ENCODE data around the gene MRTFB. TPM values are rescaled to one million over a fixed set of nuclear protein-coding genes. Genes with fewer than 3 reads are reported as not detected.
"Not testable (repeated sequence)": the region's sequence is repeated elsewhere in the genome, so short reads cannot be mapped to it uniquely, and the experiment has no call there.

The MRTFB gene
- total and polyA plus RNA-seq, 4 donors: 6.2 to 108 (median 34.3) TPM

DNA sequence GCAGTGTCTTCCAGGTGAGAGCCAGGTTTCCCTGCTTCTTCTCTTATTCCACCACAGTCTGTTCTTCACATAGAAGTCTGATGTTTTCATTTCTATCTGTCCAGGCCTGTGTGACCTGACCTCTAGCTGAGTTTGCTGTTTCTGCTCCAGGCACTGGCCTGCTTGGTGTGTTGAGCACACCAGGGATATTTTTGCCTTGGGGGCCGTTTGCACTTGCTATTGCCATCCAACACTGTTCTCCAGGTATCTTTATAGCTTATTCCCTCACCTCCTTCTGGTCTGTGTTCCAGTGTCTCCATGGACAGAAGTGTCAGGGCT, 41.4 kb downstream of the MRTFB start:
- Histone ChIP-seq H3K4me3 (ENCODE audit: low read length in 2 of 2) (no peak overlapping the region), H3K36me3 (ENCODE audit: control insufficient read depth in 1 of 2, insufficient read depth in 2 of 2, low read length in 1 of 2) (no peaks in the 10 kb centered on the region), H3K27me3 (ENCODE audit: control insufficient read depth in 1 of 2, insufficient read depth in 2 of 2, low read length in 1 of 2) (no peaks in the 10 kb centered on the region), H3K27ac (ENCODE audit: low read depth in 1 of 2, low read length in 2 of 2) (no peak overlapping the region), H3K9me3 (ENCODE audit: control insufficient read depth, low read length) (no peaks in the 10 kb centered on the region), H3K4me1 (ENCODE audit: control insufficient read depth in 1 of 2, insufficient read depth in 2 of 2, low read length in 2 of 2) (no peaks in the 10 kb centered on the region)
- 10 to 14% methylated on average over 1 of the region's 1 CpG for WGBS, 2 donors
- ATAC-seq (ENCODE audit: low FRiP score): peak; percentile 24
- intact Hi-C loops (cut with DNase I): no loop called here
- DNase-seq: no peak

- Histone ChIP-seq H3K36me3 (ENCODE audit: control insufficient read depth in 1 of 2, insufficient read depth in 2 of 2, low read length in 1 of 2) (no peaks in the 10 kb centered on the region), H3K4me1 (ENCODE audit: control insufficient read depth in 1 of 2, insufficient read depth in 2 of 2, low read length in 2 of 2) (no peaks in the 10 kb centered on the region), H3K4me3 (ENCODE audit: low read length in 2 of 2) (no peak overlapping the region), H3K27ac (ENCODE audit: low read depth in 1 of 2, low read length in 2 of 2) (no peak overlapping the region), H3K27me3 (ENCODE audit: control insufficient read depth in 1 of 2, insufficient read depth in 2 of 2, low read length in 1 of 2) (no peaks in the 10 kb centered on the region), H3K9me3 (ENCODE audit: control insufficient read depth, low read length) (no peaks in the 10 kb centered on the region)
- WGBS, 2 donors: 94% methylated on average over 4 of the region's 4 CpGs
- DNase-seq (no peak), ATAC-seq (ENCODE audit: low FRiP score) (no peak)
- intact Hi-C loops (cut with DNase I): no loop called here
Observed at GRCh38 chr16:14113344-14113743, 42.2 kb downstream of the MRTFB start.

- Histone ChIP-seq H3K4me1 (ENCODE audit: control insufficient read depth in 1 of 2, insufficient read depth in 2 of 2, low read length in 2 of 2) (no peaks in the 10 kb centered on the region), H3K9me3 (ENCODE audit: control insufficient read depth, low read length) (peaks cover 1% of the 10 kb centered on the region), H3K27ac (ENCODE audit: low read depth in 1 of 2, low read length in 2 of 2) (no peak overlapping the region), H3K36me3 (ENCODE audit: control insufficient read depth in 1 of 2, insufficient read depth in 2 of 2, low read length in 1 of 2) (no peaks in the 10 kb centered on the region), H3K4me3 (ENCODE audit: low read length in 2 of 2) (no peak overlapping the region), H3K27me3 (ENCODE audit: control insufficient read depth in 1 of 2, insufficient read depth in 2 of 2, low read length in 1 of 2) (no peaks in the 10 kb centered on the region)
- WGBS, 2 donors: 89 to 96% methylated on average over 1 of the region's 1 CpG
- DNase-seq (no peak), ATAC-seq (ENCODE audit: low FRiP score) (no peak)
- intact Hi-C loops (cut with DNase I): no loop called here
Observed at GRCh38 chr16:14117051-14117450, 45.9 kb downstream of the MRTFB start.

- Histone ChIP-seq H3K27ac (ENCODE audit: low read depth in 1 of 2, low read length in 2 of 2) (no peak overlapping the region), H3K9me3 (ENCODE audit: control insufficient read depth, low read length) (peaks cover 1% of the 10 kb centered on the region), H3K4me3 (ENCODE audit: low read length in 2 of 2) (no peak overlapping the region), H3K36me3 (ENCODE audit: control insufficient read depth in 1 of 2, insufficient read depth in 2 of 2, low read length in 1 of 2) (no peaks in the 10 kb centered on the region), H3K27me3 (ENCODE audit: control insufficient read depth in 1 of 2, insufficient read depth in 2 of 2, low read length in 1 of 2) (no peaks in the 10 kb centered on the region), H3K4me1 (ENCODE audit: control insufficient read depth in 1 of 2, insufficient read depth in 2 of 2, low read length in 2 of 2) (no peaks in the 10 kb centered on the region)
- no peak for ATAC-seq (ENCODE audit: low FRiP score)
- no peak for DNase-seq
- intact Hi-C loops (cut with DNase I): no loop called here
- WGBS, 2 donors: 90 to 91% methylated on average over 4 of the region's 4 CpGs
Observed at GRCh38 chr16:14119799-14120198, 48.7 kb downstream of the MRTFB start.

- no peak overlapping the region for H3K27ac ChIP-seq (ENCODE audit: low read depth in 1 of 2, low read length in 2 of 2)
- H3K9me3 ChIP-seq (ENCODE audit: control insufficient read depth, low read length): peaks cover 1% of the 10 kb centered on the region
- ATAC-seq (ENCODE audit: low FRiP score) (no peak), DNase-seq (no peak)
- WGBS, 2 donors: 93% methylated on average over 4 of the region's 4 CpGs
- intact Hi-C loops (cut with DNase I): no loop called here
- H3K4me1 ChIP-seq (ENCODE audit: control insufficient read depth in 1 of 2, insufficient read depth in 2 of 2, low read length in 2 of 2): no peaks in the 10 kb centered on the region
- H3K36me3 ChIP-seq (ENCODE audit: control insufficient read depth in 1 of 2, insufficient read depth in 2 of 2, low read length in 1 of 2): no peaks in the 10 kb centered on the region
- H3K4me3 ChIP-seq (ENCODE audit: low read length in 2 of 2): no peak overlapping the region
- H3K27me3 ChIP-seq (ENCODE audit: control insufficient read depth in 1 of 2, insufficient read depth in 2 of 2, low read length in 1 of 2): no peaks in the 10 kb centered on the region
Observed at GRCh38 chr16:14120335-14120734, 49.2 kb downstream of the MRTFB start.

GRCh38 chr16:14121142-14121541, 50.0 kb downstream of the MRTFB start:
- Histone ChIP-seq H3K4me1 (ENCODE audit: control insufficient read depth in 1 of 2, insufficient read depth in 2 of 2, low read length in 2 of 2) (no peaks in the 10 kb centered on the region), H3K27me3 (ENCODE audit: control insufficient read depth in 1 of 2, insufficient read depth in 2 of 2, low read length in 1 of 2) (no peaks in the 10 kb centered on the region), H3K9me3 (ENCODE audit: control insufficient read depth, low read length) (peaks cover 1% of the 10 kb centered on the region), H3K27ac (ENCODE audit: low read depth in 1 of 2, low read length in 2 of 2) (no peak overlapping the region), H3K4me3 (ENCODE audit: low read length in 2 of 2) (no peak overlapping the region), H3K36me3 (ENCODE audit: control insufficient read depth in 1 of 2, insufficient read depth in 2 of 2, low read length in 1 of 2) (no peaks in the 10 kb centered on the region)
- DNase-seq (no peak), ATAC-seq (ENCODE audit: low FRiP score) (no peak)
- 83 to 89% methylated on average over 2 of the region's 2 CpGs for WGBS, 2 donors
- intact Hi-C loops (cut with DNase I): no loop called here

- DNase-seq (no peak), ATAC-seq (ENCODE audit: low FRiP score) (no peak)
- intact Hi-C loops (cut with DNase I): no loop called here
- no peaks in the 10 kb centered on the region for H3K4me1 ChIP-seq (ENCODE audit: control insufficient read depth in 1 of 2, insufficient read depth in 2 of 2, low read length in 2 of 2)
- no peak overlapping the region for H3K27ac ChIP-seq (ENCODE audit: low read depth in 1 of 2, low read length in 2 of 2)
- 90 to 93% methylated on average over 3 of the region's 3 CpGs for WGBS, 2 donors
- H3K4me3 ChIP-seq (ENCODE audit: low read length in 2 of 2): no peak overlapping the region
- peaks cover 1% of the 10 kb centered on the region for H3K9me3 ChIP-seq (ENCODE audit: control insufficient read depth, low read length)
- H3K36me3 ChIP-seq (ENCODE audit: control insufficient read depth in 1 of 2, insufficient read depth in 2 of 2, low read length in 1 of 2): no peaks in the 10 kb centered on the region
- H3K27me3 ChIP-seq (ENCODE audit: control insufficient read depth in 1 of 2, insufficient read depth in 2 of 2, low read length in 1 of 2): no peaks in the 10 kb centered on the region
Observed at GRCh38 chr16:14121872-14122271, 50.8 kb downstream of the MRTFB start.

GRCh38 chr16:14122430-14122829, 51.3 kb downstream of the MRTFB start:
- H3K27ac ChIP-seq (ENCODE audit: low read depth in 1 of 2, low read length in 2 of 2); H3K27me3 ChIP-seq (ENCODE audit: control insufficient read depth in 1 of 2, insufficient read depth in 2 of 2, low read length in 1 of 2); intact Hi-C loops (cut with DNase I); H3K4me3 ChIP-seq (ENCODE audit: low read length in 2 of 2); H3K9me3 ChIP-seq (ENCODE audit: control insufficient read depth, low read length); ATAC-seq (ENCODE audit: low FRiP score); H3K36me3 ChIP-seq (ENCODE audit: control insufficient read depth in 1 of 2, insufficient read depth in 2 of 2, low read length in 1 of 2); DNase-seq; H3K4me1 ChIP-seq (ENCODE audit: control insufficient read depth in 1 of 2, insufficient read depth in 2 of 2, low read length in 2 of 2): not testable (repeated sequence)
- WGBS, 2 donors: 95 to 96% methylated on average over 3 of the region's 3 CpGs

- Histone ChIP-seq H3K27me3 (ENCODE audit: control insufficient read depth in 1 of 2, insufficient read depth in 2 of 2, low read length in 1 of 2) (no peaks in the 10 kb centered on the region), H3K36me3 (ENCODE audit: control insufficient read depth in 1 of 2, insufficient read depth in 2 of 2, low read length in 1 of 2) (no peaks in the 10 kb centered on the region), H3K27ac (ENCODE audit: low read depth in 1 of 2, low read length in 2 of 2) (no peak overlapping the region), H3K4me1 (ENCODE audit: control insufficient read depth in 1 of 2, insufficient read depth in 2 of 2, low read length in 2 of 2) (no peaks in the 10 kb centered on the region), H3K4me3 (ENCODE audit: low read length in 2 of 2) (no peak overlapping the region), H3K9me3 (ENCODE audit: control insufficient read depth, low read length) (no peaks in the 10 kb centered on the region)
- intact Hi-C loops (cut with DNase I): no loop called here
- 85 to 91% methylated on average over 5 of the region's 5 CpGs for WGBS, 2 donors
- ATAC-seq (ENCODE audit: low FRiP score) (no peak), DNase-seq (no peak)
Observed at GRCh38 chr16:14125000-14125681, 54.0 kb downstream of the MRTFB start.

Measured in aorta (tissue), 5 donors.